ENCODE data around the gene TMEM255A. TPM values are rescaled to one million over a fixed set of nuclear protein-coding genes. Genes with fewer than 3 reads are reported as not detected.

The TMEM255A gene
- total RNA-seq, 1 donor from 2014 or later = 10.8 TPM

GRCh38 chrX:120334151-120334550 is 22.9 kb upstream of the TMEM255A start:
- intact Hi-C loops (cut with DNase I) = no loop called here
- no peak overlapping the region for H3K27ac ChIP-seq
- DNase-seq (ENCODE audit: extremely low spot score in 2 of 2) = no peak
- H3K4me1 ChIP-seq = no peaks in the 10 kb centered on the region
- no peak for TF ChIP-seq POLR2AphosphoS5 (IDR thresholded peaks at IDR 0.05; ENCODE audit: insufficient read depth in 1 of 2, low read depth in 1 of 2)
- no peak for TF ChIP-seq POLR2A (IDR thresholded peaks at IDR 0.05)
- TF ChIP-seq CTCF (IDR thresholded peaks at IDR 0.05) = no peak
- H3K27me3 ChIP-seq = no peaks in the 10 kb centered on the region
- H3K4me3 ChIP-seq = no peak overlapping the region
- H3K9me3 ChIP-seq = peaks cover 5% of the 10 kb centered on the region
- H3K36me3 ChIP-seq = no peaks in the 10 kb centered on the region

GRCh38 chrX:120332394-120332793 is 21.1 kb upstream of the TMEM255A start:
- DNase-seq (ENCODE audit: extremely low spot score in 2 of 2) = no peak
- Histone ChIP-seq H3K36me3 (no peaks in the 10 kb centered on the region), H3K4me3 (no peak overlapping the region), H3K9me3 (peaks cover 5% of the 10 kb centered on the region), H3K4me1 (no peaks in the 10 kb centered on the region), H3K27me3 (no peaks in the 10 kb centered on the region), H3K27ac (no peak overlapping the region)
- intact Hi-C loops (cut with DNase I) = no loop called here
- TF ChIP-seq CTCF (IDR thresholded peaks at IDR 0.05) (no peak), POLR2AphosphoS5 (IDR thresholded peaks at IDR 0.05; ENCODE audit: insufficient read depth in 1 of 2, low read depth in 1 of 2) (no peak), POLR2A (IDR thresholded peaks at IDR 0.05) (no peak)

- no peaks in the 10 kb centered on the region for H3K9me3 ChIP-seq
- no peaks in the 10 kb centered on the region for H3K4me1 ChIP-seq
- H3K4me3 ChIP-seq = no peak overlapping the region
- intact Hi-C loops (cut with DNase I) = no loop called here
- TF ChIP-seq POLR2A (IDR thresholded peaks at IDR 0.05) = no peak
- TF ChIP-seq CTCF (IDR thresholded peaks at IDR 0.05) = no peak
- TF ChIP-seq POLR2AphosphoS5 (IDR thresholded peaks at IDR 0.05; ENCODE audit: insufficient read depth in 1 of 2, low read depth in 1 of 2) = no peak
- H3K36me3 ChIP-seq = no peaks in the 10 kb centered on the region
- no peak overlapping the region for H3K27ac ChIP-seq
- H3K27me3 ChIP-seq = no peaks in the 10 kb centered on the region
- DNase-seq (ENCODE audit: extremely low spot score in 2 of 2) = no peak
Observed at GRCh38 chrX:120331116-120331515, 19.9 kb upstream of the TMEM255A start.

- Histone ChIP-seq H3K4me3 (no peak overlapping the region), H3K27me3 (no peaks in the 10 kb centered on the region), H3K27ac (no peak overlapping the region), H3K9me3 (no peaks in the 10 kb centered on the region), H3K36me3 (no peaks in the 10 kb centered on the region), H3K4me1 (no peaks in the 10 kb centered on the region)
- no peak for TF ChIP-seq CTCF (IDR thresholded peaks at IDR 0.05)
- DNase-seq (ENCODE audit: extremely low spot score in 2 of 2) = no peak
- intact Hi-C loops (cut with DNase I) = no loop called here
Observed at GRCh38 chrX:120321520-120322281, 10.4 kb upstream of the TMEM255A start.

- intact Hi-C loops (cut with DNase I) = no loop called here
- no peak for DNase-seq (ENCODE audit: extremely low spot score in 2 of 2)
- no peaks in the 10 kb centered on the region for H3K4me1 ChIP-seq
- no peak overlapping the region for H3K27ac ChIP-seq
- no peaks in the 10 kb centered on the region for H3K36me3 ChIP-seq
- no peaks in the 10 kb centered on the region for H3K27me3 ChIP-seq
- TF ChIP-seq POLR2AphosphoS5 (IDR thresholded peaks at IDR 0.05; ENCODE audit: insufficient read depth in 1 of 2, low read depth in 1 of 2) (no peak), CTCF (IDR thresholded peaks at IDR 0.05) (no peak), POLR2A (IDR thresholded peaks at IDR 0.05) (no peak)
- H3K4me3 ChIP-seq = no peak overlapping the region
- H3K9me3 ChIP-seq = no peaks in the 10 kb centered on the region
Observed at GRCh38 chrX:120318411-120318810, 7.2 kb upstream of the TMEM255A start.

Data from vagina (tissue), 2 donors.